Endodermal cell (in vitro differentiated cells): ENCODE results near the gene SPAG6. TPM values are rescaled to one million over a fixed set of nuclear protein-coding genes. Genes with fewer than 3 reads are reported as not detected.

Source experiments
- DNase-seq: peaks from one replicate; pipeline ENCODE4 v3.0.0-alpha.2; 2017
- H3K27ac ChIP-seq: 2 replicates; pipeline ENCODE4 v1.5.1; 2013; ENCODE audit warnings: mild to moderate bottlenecking, low read depth, low read length, moderate library complexity
- H3K27me3 ChIP-seq: 2 replicates; pipeline ENCODE4 v1.6.1; 2013; ENCODE audit warnings: mild to moderate bottlenecking, low read length, moderate library complexity; ENCODE audit not compliant: insufficient read depth, control insufficient read depth, poor library complexity, severe bottlenecking
- H3K36me3 ChIP-seq: 2 replicates; pipeline ENCODE4 v1.7.0; 2013; ENCODE audit warnings: mild to moderate bottlenecking, low read length, moderate library complexity; ENCODE audit not compliant: control insufficient read depth, insufficient read depth
- H3K4me1 ChIP-seq: one replicate; pipeline ENCODE4 v1.7.0; 2013; ENCODE audit warnings: low read length; ENCODE audit not compliant: control insufficient read depth, insufficient read depth
- H3K4me3 ChIP-seq: 2 replicates; pipeline ENCODE4 v1.5.1; 2013; ENCODE audit warnings: mild to moderate bottlenecking, low read length, moderate library complexity
- H3K9ac ChIP-seq: 2 replicates; pipeline ENCODE4 v1.6.1; 2013; ENCODE audit warnings: mild to moderate bottlenecking, low read length, moderate library complexity; ENCODE audit not compliant: poor library complexity, severe bottlenecking; ENCODE audit errors: extremely low read depth
- H3K9me3 ChIP-seq: 2 replicates; pipeline ENCODE4 v1.6.1; 2013; ENCODE audit warnings: mild to moderate bottlenecking, low read length, moderate library complexity; ENCODE audit not compliant: control insufficient read depth
- H3K27ac Mint-ChIP-seq: 2 replicates; pipeline ENCODE4 v1.8.0; 2020; ENCODE audit warnings: mixed read lengths
- H3K27me3 Mint-ChIP-seq: 2 replicates; pipeline ENCODE4 v1.8.0; 2021; ENCODE audit warnings: mild to moderate bottlenecking, mixed read lengths; ENCODE audit not compliant: insufficient read depth
- H3K36me3 Mint-ChIP-seq: 2 replicates; pipeline ENCODE4 v1.8.0; 2020; ENCODE audit warnings: low read depth, mixed read lengths
- H3K4me1 Mint-ChIP-seq: 2 replicates; pipeline ENCODE4 v1.8.0; 2020; ENCODE audit warnings: mixed read lengths
- H3K4me3 Mint-ChIP-seq: 2 replicates; pipeline ENCODE4 v1.8.0; 2020; ENCODE audit warnings: mild to moderate bottlenecking, moderate library complexity, mixed read lengths
- H3K9me3 Mint-ChIP-seq: 2 replicates; pipeline ENCODE4 v1.8.0; 2020; ENCODE audit warnings: mild to moderate bottlenecking, mixed read lengths
- CTCF ChIP-seq: fragments of 200-600 bp; sonication (generic); conservative IDR thresholded peaks from 2 replicates; pipeline ENCODE4 v1.5.0; 2021; ENCODE audit warnings: antibody characterized with exemption, mild to moderate bottlenecking
- WGBS, 2 experiments: methylation state at CpG; one replicate each; pipeline versions ENCODE4 v1.1.5 to v1.1.7; 2013; ENCODE audit warnings: missing lambda C conversion rate in 2 of 2, mixed read lengths in 1 of 2; ENCODE audit not compliant: insufficient coverage in 1 of 2, insufficient read length in 1 of 2; 5-methylcytosine and 5-hydroxymethylcytosine counted together
- total RNA-seq, 2 donors: library from RNA; stranded (reverse); fragmentation: NEBNext Ultra II Directional in 1 of 2; extraction: Animal tissue kit (Norgen Biotek cat#: 25700) in 1 of 2; gene quantifications; 2 replicates in 1 of 2; 3 replicates in 1 of 2; pipeline ENCODE4 v1.2.1, GENCODE V29; 2021

SPAG6 gene
- total RNA-seq, 2 donors from 2014 or later, result 1.1 to 2.1 TPM

- 90 to 93% methylated on average over 3 to 5 of the region's 5 CpGs for WGBS, 2 experiments
- TF ChIP-seq CTCF, result no peak
- no peaks in the 10 kb centered on the region for H3K4me1 ChIP-seq
- no peaks in the 10 kb centered on the region for H3K36me3 ChIP-seq
- no peak overlapping the region for H3K27ac Mint-ChIP-seq
- no peak overlapping the region for H3K4me3 ChIP-seq
- H3K9me3 ChIP-seq, result no peaks in the 10 kb centered on the region
- H3K9me3 Mint-ChIP-seq, result no peaks in the 10 kb centered on the region
- no peak overlapping the region for H3K4me3 Mint-ChIP-seq
- peaks cover 12% of the 10 kb centered on the region for H3K27me3 ChIP-seq
- DNase-seq, result no peak
- no peak overlapping the region for H3K27ac ChIP-seq
- H3K27me3 Mint-ChIP-seq, result peaks cover 22% of the 10 kb centered on the region
- no peak overlapping the region for H3K9ac ChIP-seq
- H3K4me1 Mint-ChIP-seq, result peaks cover 18% of the 10 kb centered on the region
- no peaks in the 10 kb centered on the region for H3K36me3 Mint-ChIP-seq
Observed at GRCh38 chr10:22426653-22427052, 81.4 kb downstream of the SPAG6 start.

DNA sequence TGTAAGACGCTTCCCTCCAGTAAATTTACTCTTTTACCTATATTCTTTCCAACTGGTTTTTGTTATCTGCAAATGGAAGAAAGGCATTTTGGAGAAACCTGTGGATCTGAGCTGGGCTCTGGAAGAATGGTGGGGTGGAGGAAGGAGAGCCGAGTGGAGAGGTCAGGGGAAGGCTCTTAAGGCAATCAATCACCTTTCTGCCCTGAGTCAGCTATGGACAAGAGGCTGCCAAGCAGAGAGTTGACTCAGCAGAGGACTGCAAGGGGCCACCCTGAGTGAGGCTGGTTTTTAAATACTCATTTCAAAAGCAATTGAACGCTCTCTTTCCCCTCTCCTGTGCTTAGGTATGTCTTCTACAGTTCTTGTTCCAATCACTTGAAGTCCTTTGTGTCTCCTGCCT lies 81.8 kb downstream of the SPAG6 start:
- H3K4me1 Mint-ChIP-seq, result peaks cover 18% of the 10 kb centered on the region
- H3K27me3 Mint-ChIP-seq, result peaks cover 22% of the 10 kb centered on the region

DNA sequence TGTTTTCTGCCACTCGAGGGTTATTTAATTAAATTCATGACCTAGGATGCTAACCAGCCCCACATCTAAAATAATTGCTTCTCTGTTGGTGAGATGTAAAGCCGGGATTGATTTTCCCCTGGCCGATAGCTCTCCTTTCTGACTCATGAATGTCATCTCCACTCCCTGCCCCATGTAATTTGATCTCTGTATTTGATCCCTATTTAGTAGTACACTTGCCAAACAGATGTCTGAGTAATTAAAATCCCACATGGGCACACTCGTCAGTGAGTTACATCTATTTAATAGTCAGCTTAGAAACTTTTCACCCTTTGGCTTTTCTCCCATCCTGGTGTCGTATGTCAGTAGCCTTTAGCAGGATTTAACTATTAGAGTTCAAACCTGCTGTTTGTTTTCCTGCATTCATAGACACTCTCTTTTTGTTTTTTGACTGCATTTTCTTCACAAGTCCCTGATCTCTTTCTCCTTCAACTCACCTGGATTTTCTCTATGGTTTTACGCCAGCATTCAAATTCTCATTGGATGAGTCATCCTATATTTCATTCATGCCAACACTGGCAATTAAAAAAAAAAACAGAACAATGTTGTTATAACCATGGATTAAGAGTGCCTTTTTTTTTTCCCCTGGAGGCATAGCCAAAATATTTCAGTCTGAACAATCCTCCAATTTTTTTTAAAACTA lies 82.7 kb downstream of the SPAG6 start:
- H3K27ac Mint-ChIP-seq, result no peak overlapping the region
- Histone ChIP-seq H3K4me1 (no peaks in the 10 kb centered on the region), H3K27me3 (peaks cover 12% of the 10 kb centered on the region), H3K4me3 (no peak overlapping the region), H3K36me3 (no peaks in the 10 kb centered on the region), H3K9ac (no peak overlapping the region), H3K27ac (no peak overlapping the region), H3K9me3 (no peaks in the 10 kb centered on the region)
- H3K9me3 Mint-ChIP-seq, result no peaks in the 10 kb centered on the region
- TF ChIP-seq CTCF, result no peak
- peaks cover 22% of the 10 kb centered on the region for H3K27me3 Mint-ChIP-seq
- DNase-seq, result no peak
- H3K4me3 Mint-ChIP-seq, result no peak overlapping the region
- WGBS, 2 experiments, result 74 to 75% methylated on average over 5 to 6 of the region's 6 CpGs
- peaks cover 18% of the 10 kb centered on the region for H3K4me1 Mint-ChIP-seq
- H3K36me3 Mint-ChIP-seq, result no peaks in the 10 kb centered on the region

More for the DNA sequence above, 81.8 kb downstream of the SPAG6 start:
- Histone ChIP-seq H3K9ac (no peak overlapping the region), H3K27me3 (peaks cover 12% of the 10 kb centered on the region), H3K27ac (no peak overlapping the region), H3K9me3 (no peaks in the 10 kb centered on the region), H3K4me1 (no peaks in the 10 kb centered on the region), H3K4me3 (no peak overlapping the region), H3K36me3 (no peaks in the 10 kb centered on the region)
- WGBS, 2 experiments, result 39 to 60% methylated on average over 2 to 3 of the region's 3 CpGs
- no peak overlapping the region for H3K4me3 Mint-ChIP-seq
- no peaks in the 10 kb centered on the region for H3K9me3 Mint-ChIP-seq
- no peak for TF ChIP-seq CTCF
- peak; percentile 60 for DNase-seq
- no peaks in the 10 kb centered on the region for H3K36me3 Mint-ChIP-seq
- H3K27ac Mint-ChIP-seq, result no peak overlapping the region
